ENCODE results near the gene PCED1B.

DNA sequence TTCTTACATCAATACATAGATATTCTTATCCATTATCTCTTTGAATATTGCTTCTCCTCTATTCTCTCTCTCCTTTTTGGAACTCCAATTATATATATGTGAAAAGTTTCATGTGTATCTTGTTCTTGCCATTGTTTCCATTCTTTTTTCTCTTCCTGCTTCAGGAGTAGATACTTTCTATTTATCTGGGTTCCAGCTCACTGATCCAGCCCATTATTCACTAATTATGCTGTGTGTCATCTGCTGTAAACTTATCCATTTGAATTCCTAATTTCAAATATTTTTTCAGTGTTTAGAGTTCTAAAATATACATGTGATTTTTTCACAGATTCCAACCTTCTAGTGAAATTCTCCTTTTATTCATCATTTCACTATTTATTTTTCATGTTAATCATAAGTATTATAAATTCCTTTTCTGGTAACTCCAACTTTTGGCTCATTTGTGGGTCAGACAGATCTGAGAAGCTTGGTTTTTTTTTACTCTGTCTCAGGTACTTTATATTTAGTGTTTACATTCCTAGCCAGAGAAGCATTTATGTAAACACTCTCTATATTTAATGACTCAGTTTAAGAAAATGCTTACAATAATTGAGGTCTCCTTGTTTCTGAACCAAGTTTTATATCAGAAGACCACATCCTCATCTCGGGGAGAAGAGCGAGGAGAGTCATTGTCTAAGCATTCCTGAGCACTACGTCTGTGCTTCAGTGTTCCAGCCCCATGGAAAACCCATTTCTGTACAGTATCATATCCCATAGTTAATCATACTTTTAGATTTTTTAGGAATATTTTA, 16.2 kb downstream of the PCED1B start:
- TF ChIP-seq, protein P1, sequence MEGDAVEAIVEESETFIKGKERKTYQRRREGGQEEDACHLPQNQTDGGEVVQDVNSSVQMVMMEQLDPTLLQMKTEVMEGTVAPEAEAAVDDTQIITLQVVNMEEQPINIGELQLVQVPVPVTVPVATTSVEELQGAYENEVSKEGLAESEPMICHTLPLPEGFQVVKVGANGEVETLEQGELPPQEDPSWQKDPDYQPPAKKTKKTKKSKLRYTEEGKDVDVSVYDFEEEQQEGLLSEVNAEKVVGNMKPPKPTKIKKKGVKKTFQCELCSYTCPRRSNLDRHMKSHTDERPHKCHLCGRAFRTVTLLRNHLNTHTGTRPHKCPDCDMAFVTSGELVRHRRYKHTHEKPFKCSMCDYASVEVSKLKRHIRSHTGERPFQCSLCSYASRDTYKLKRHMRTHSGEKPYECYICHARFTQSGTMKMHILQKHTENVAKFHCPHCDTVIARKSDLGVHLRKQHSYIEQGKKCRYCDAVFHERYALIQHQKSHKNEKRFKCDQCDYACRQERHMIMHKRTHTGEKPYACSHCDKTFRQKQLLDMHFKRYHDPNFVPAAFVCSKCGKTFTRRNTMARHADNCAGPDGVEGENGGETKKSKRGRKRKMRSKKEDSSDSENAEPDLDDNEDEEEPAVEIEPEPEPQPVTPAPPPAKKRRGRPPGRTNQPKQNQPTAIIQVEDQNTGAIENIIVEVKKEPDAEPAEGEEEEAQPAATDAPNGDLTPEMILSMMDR (conservative IDR thresholded peaks at IDR 0.05; ENCODE audit: low read depth in 2 of 2): no peak
- no peak for TF ChIP-seq EZH2 (IDR thresholded peaks at IDR 0.05; ENCODE audit: low read depth, unreplicated experiment)
- TF ChIP-seq POLR2AphosphoS5 (IDR thresholded peaks at IDR 0.05; ENCODE audit: low read depth): no peak
- TF ChIP-seq, protein P2, sequence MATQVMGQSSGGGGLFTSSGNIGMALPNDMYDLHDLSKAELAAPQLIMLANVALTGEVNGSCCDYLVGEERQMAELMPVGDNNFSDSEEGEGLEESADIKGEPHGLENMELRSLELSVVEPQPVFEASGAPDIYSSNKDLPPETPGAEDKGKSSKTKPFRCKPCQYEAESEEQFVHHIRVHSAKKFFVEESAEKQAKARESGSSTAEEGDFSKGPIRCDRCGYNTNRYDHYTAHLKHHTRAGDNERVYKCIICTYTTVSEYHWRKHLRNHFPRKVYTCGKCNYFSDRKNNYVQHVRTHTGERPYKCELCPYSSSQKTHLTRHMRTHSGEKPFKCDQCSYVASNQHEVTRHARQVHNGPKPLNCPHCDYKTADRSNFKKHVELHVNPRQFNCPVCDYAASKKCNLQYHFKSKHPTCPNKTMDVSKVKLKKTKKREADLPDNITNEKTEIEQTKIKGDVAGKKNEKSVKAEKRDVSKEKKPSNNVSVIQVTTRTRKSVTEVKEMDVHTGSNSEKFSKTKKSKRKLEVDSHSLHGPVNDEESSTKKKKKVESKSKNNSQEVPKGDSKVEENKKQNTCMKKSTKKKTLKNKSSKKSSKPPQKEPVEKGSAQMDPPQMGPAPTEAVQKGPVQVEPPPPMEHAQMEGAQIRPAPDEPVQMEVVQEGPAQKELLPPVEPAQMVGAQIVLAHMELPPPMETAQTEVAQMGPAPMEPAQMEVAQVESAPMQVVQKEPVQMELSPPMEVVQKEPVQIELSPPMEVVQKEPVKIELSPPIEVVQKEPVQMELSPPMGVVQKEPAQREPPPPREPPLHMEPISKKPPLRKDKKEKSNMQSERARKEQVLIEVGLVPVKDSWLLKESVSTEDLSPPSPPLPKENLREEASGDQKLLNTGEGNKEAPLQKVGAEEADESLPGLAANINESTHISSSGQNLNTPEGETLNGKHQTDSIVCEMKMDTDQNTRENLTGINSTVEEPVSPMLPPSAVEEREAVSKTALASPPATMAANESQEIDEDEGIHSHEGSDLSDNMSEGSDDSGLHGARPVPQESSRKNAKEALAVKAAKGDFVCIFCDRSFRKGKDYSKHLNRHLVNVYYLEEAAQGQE (IDR thresholded peaks at IDR 0.05; ENCODE audit: unreplicated experiment): no peak
- no peak for TF ChIP-seq CREB1 (CRISPR knock-in tag; IDR thresholded peaks at IDR 0.05; ENCODE audit: low read depth)
- TF ChIP-seq EZH2phosphoT487 (IDR thresholded peaks at IDR 0.05; ENCODE audit: unreplicated experiment): no peak
- TF ChIP-seq JUNB (IDR thresholded peaks at IDR 0.05; ENCODE audit: unreplicated experiment): no peak
- TF ChIP-seq, protein P3, sequence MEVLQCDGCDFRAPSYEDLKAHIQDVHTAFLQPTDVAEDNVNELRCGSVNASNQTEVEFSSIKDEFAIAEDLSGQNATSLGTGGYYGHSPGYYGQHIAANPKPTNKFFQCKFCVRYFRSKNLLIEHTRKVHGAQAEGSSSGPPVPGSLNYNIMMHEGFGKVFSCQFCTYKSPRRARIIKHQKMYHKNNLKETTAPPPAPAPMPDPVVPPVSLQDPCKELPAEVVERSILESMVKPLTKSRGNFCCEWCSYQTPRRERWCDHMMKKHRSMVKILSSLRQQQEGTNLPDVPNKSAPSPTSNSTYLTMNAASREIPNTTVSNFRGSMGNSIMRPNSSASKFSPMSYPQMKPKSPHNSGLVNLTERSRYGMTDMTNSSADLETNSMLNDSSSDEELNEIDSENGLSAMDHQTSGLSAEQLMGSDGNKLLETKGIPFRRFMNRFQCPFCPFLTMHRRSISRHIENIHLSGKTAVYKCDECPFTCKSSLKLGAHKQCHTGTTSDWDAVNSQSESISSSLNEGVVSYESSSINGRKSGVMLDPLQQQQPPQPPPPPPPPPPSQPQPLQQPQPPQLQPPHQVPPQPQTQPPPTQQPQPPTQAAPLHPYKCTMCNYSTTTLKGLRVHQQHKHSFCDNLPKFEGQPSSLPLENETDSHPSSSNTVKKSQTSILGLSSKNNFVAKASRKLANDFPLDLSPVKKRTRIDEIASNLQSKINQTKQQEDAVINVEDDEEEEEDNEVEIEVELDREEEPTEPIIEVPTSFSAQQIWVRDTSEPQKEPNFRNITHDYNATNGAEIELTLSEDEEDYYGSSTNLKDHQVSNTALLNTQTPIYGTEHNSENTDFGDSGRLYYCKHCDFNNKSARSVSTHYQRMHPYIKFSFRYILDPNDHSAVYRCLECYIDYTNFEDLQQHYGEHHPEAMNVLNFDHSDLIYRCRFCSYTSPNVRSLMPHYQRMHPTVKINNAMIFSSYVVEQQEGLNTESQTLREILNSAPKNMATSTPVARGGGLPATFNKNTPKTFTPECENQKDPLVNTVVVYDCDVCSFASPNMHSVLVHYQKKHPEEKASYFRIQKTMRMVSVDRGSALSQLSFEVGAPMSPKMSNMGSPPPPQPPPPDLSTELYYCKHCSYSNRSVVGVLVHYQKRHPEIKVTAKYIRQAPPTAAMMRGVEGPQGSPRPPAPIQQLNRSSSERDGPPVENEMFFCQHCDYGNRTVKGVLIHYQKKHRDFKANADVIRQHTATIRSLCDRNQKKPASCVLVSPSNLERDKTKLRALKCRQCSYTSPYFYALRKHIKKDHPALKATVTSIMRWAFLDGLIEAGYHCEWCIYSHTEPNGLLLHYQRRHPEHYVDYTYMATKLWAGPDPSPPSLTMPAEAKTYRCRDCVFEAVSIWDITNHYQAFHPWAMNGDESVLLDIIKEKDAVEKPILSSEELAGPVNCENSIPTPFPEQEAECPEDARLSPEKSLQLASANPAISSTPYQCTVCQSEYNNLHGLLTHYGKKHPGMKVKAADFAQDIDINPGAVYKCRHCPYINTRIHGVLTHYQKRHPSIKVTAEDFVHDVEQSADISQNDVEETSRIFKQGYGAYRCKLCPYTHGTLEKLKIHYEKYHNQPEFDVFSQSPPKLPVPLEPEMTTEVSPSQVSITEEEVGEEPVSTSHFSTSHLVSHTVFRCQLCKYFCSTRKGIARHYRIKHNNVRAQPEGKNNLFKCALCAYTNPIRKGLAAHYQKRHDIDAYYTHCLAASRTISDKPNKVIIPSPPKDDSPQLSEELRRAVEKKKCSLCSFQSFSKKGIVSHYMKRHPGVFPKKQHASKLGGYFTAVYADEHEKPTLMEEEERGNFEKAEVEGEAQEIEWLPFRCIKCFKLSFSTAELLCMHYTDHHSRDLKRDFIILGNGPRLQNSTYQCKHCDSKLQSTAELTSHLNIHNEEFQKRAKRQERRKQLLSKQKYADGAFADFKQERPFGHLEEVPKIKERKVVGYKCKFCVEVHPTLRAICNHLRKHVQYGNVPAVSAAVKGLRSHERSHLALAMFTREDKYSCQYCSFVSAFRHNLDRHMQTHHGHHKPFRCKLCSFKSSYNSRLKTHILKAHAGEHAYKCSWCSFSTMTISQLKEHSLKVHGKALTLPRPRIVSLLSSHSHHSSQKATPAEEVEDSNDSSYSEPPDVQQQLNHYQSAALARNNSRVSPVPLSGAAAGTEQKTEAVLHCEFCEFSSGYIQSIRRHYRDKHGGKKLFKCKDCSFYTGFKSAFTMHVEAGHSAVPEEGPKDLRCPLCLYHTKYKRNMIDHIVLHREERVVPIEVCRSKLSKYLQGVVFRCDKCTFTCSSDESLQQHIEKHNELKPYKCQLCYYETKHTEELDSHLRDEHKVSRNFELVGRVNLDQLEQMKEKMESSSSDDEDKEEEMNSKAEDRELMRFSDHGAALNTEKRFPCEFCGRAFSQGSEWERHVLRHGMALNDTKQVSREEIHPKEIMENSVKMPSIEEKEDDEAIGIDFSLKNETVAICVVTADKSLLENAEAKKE (CRISPR knock-in tag; IDR thresholded peaks at IDR 0.05): no peak
- no peak for TF ChIP-seq NANOG (IDR thresholded peaks at IDR 0.05; ENCODE audit: borderline replicate concordance)
- TF ChIP-seq, protein P4, sequence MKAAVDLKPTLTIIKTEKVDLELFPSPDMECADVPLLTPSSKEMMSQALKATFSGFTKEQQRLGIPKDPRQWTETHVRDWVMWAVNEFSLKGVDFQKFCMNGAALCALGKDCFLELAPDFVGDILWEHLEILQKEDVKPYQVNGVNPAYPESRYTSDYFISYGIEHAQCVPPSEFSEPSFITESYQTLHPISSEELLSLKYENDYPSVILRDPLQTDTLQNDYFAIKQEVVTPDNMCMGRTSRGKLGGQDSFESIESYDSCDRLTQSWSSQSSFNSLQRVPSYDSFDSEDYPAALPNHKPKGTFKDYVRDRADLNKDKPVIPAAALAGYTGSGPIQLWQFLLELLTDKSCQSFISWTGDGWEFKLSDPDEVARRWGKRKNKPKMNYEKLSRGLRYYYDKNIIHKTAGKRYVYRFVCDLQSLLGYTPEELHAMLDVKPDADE (IDR thresholded peaks at IDR 0.05): no peak
- no peak for TF ChIP-seq STAT1 (IDR thresholded peaks at IDR 0.05; ENCODE audit: unreplicated experiment)
- no peak for TF ChIP-seq ZNF331 (CRISPR knock-in tag; IDR thresholded peaks at IDR 0.05; ENCODE audit: low read depth)

Data from GM23338 (cell line).